WERI-Rb-1 (cell line): Measurements from ENCODE around the gene NCOR2.

ENCODE experiments used
- DNase-seq: peaks from one replicate; pipeline ENCODE4 v3.0.0-alpha.2; 2020
- H3K27ac ChIP-seq: fragments of 250-450 bp; sonication (Bioruptor Pico); 2 replicates; pipeline ENCODE4 v1.5.1; 2020; ENCODE audit warnings: mild to moderate bottlenecking, moderate library complexity
- H3K27me3 ChIP-seq: fragments of 250-450 bp; sonication (Bioruptor Pico); 2 replicates; pipeline ENCODE4 v1.5.1; 2021; ENCODE audit warnings: mild to moderate bottlenecking, low read depth, moderate library complexity; ENCODE audit not compliant: insufficient read depth, severe bottlenecking
- H3K36me3 ChIP-seq: fragments of 250-450 bp; sonication (Bioruptor Pico); 2 replicates; pipeline ENCODE4 v1.5.1; 2020; ENCODE audit warnings: mild to moderate bottlenecking, moderate library complexity
- H3K4me3 ChIP-seq: 2 replicates; pipeline ENCODE4 v1.5.1; 2011; ENCODE audit warnings: low read depth, mild to moderate bottlenecking, control low read depth, low read length
- H3K9me3 ChIP-seq: fragments of 250-450 bp; sonication (Bioruptor Pico); 2 replicates; pipeline ENCODE4 v1.5.1; 2021; ENCODE audit warnings: mild to moderate bottlenecking, moderate library complexity; ENCODE audit not compliant: severe bottlenecking
- CTCF ChIP-seq: IDR thresholded peaks from 2 replicates; pipeline ENCODE4 v1.5.1; 2011; ENCODE audit warnings: low read depth, mild to moderate bottlenecking, control low read depth, inconsistent platforms, low read length

The NCOR2 gene

GRCh38 chr12:124557518-124558223 lies 9.7 kb downstream of the NCOR2 start:
- Histone ChIP-seq H3K4me3 (no peak overlapping the region), H3K27me3 (no peaks in the 10 kb centered on the region), H3K9me3 (peaks cover 3% of the 10 kb centered on the region), H3K27ac (peak overlapping the region; percentile 74), H3K36me3 (peaks cover 24% of the 10 kb centered on the region)
- TF ChIP-seq CTCF: peak; percentile 23; the same call in 1 of the 2 replicates
- peak; percentile 58 for DNase-seq

GRCh38 chr12:124556896-124557501 lies 10.4 kb downstream of the NCOR2 start:
- DNase-seq: no peak
- Histone ChIP-seq H3K9me3 (peaks cover 10% of the 10 kb centered on the region), H3K27ac (peak overlapping the region; percentile 74), H3K27me3 (no peaks in the 10 kb centered on the region), H3K4me3 (no peak overlapping the region), H3K36me3 (peaks cover 29% of the 10 kb centered on the region)
- peak; percentile 19; the same call in 1 of the 2 replicates for TF ChIP-seq CTCF

- no peak for TF ChIP-seq CTCF
- Histone ChIP-seq H3K36me3 (peaks cover 33% of the 10 kb centered on the region), H3K4me3 (no peak overlapping the region), H3K27ac (no peak overlapping the region; the same call in 1 of the 2 replicates), H3K9me3 (peaks cover 11% of the 10 kb centered on the region), H3K27me3 (no peaks in the 10 kb centered on the region)
- DNase-seq: no peak
Measured at GRCh38 chr12:124556074-124556466, 11.3 kb downstream of the NCOR2 start.

GRCh38 chr12:124555168-124556073 lies 12.0 kb downstream of the NCOR2 start:
- H3K27me3 ChIP-seq: no peaks in the 10 kb centered on the region
- no peak overlapping the region for H3K4me3 ChIP-seq
- peaks cover 30% of the 10 kb centered on the region for H3K36me3 ChIP-seq
- H3K27ac ChIP-seq: peak overlapping the region; percentile 31
- no peak for DNase-seq
- TF ChIP-seq CTCF: no peak
- H3K9me3 ChIP-seq: peaks cover 11% of the 10 kb centered on the region

- Histone ChIP-seq H3K27ac (peak overlapping the region; percentile 84), H3K36me3 (peaks cover 26% of the 10 kb centered on the region), H3K4me3 (no peak overlapping the region), H3K27me3 (no peaks in the 10 kb centered on the region), H3K9me3 (peaks cover 11% of the 10 kb centered on the region)
- no peak for TF ChIP-seq CTCF
- no peak for DNase-seq
Measured at GRCh38 chr12:124554429-124555029, 12.9 kb downstream of the NCOR2 start.
